Keratinocyte (primary cell): ENCODE measurements around the gene PLAAT2. TPM values are rescaled to one million over a fixed set of nuclear protein-coding genes. Genes with fewer than 3 reads are reported as not detected.

ENCODE experiments used
- DNase-seq: peaks from one replicate; pipeline ENCODE4 v3.0.0-alpha.2; 2011; ENCODE audit warnings: low read depth, missing footprints, low spot score
- FAIRE-seq: peaks from 2 replicates; lab custom pipeline; 2011; peaks lifted over from hg19 to GRCh38; lab: Jason Lieb, UNC
- H2AFZ ChIP-seq: 2 replicates; pipeline ENCODE4 v1.6.0; 2012; ENCODE audit warnings: low read length, control low read depth, inconsistent platforms; ENCODE audit not compliant: control insufficient read depth
- H3K27ac ChIP-seq: 2 replicates; pipeline ENCODE4 v1.5.1; 2011; ENCODE audit warnings: low read length; ENCODE audit not compliant: control insufficient read depth, insufficient read depth
- H3K27me3 ChIP-seq: 3 replicates; pipeline ENCODE4 v1.6.0; 2011; ENCODE audit warnings: low read length; ENCODE audit not compliant: control insufficient read depth, insufficient read depth; ENCODE audit errors: extremely low read depth
- H3K36me3 ChIP-seq, 2 experiments: 2 replicates in 1 of 2; 3 replicates in 1 of 2; pipeline ENCODE4 v1.5.1; 2011; ENCODE audit warnings: low read length in 2 of 2, mild to moderate bottlenecking in 1 of 2; ENCODE audit not compliant: control insufficient read depth in 2 of 2, insufficient read depth in 2 of 2; ENCODE audit errors: extremely low read depth in 1 of 2
- H3K4me1 ChIP-seq: 3 replicates; pipeline ENCODE4 v1.5.1; 2011; ENCODE audit warnings: low read length; ENCODE audit not compliant: control insufficient read depth, insufficient read depth; ENCODE audit errors: extremely low read depth
- H3K4me2 ChIP-seq: 3 replicates; pipeline ENCODE4 v1.6.0; 2011; ENCODE audit warnings: low read depth, low read length; ENCODE audit not compliant: control insufficient read depth, insufficient read depth; ENCODE audit errors: extremely low read depth
- H3K4me3 ChIP-seq, 3 experiments: fragments of 200-600 bp in 1 of 3; sonication (generic) in 1 of 3; 2 replicates in 2 of 3; 3 replicates in 1 of 3; pipeline ENCODE4 v1.5.1; 2011 to 2016; ENCODE audit warnings: low read length in 3 of 3, mild to moderate bottlenecking in 3 of 3, control low read depth in 2 of 3, inconsistent platforms in 1 of 3, low read depth in 1 of 3, mixed read lengths in 1 of 3, mixed run types in 1 of 3, moderate library complexity in 1 of 3; ENCODE audit not compliant: control insufficient read depth in 2 of 3, insufficient read depth in 2 of 3; ENCODE audit errors: extremely low read depth in 1 of 3
- H3K79me2 ChIP-seq: 2 replicates; pipeline ENCODE4 v1.6.0; 2012; ENCODE audit warnings: low read length; ENCODE audit not compliant: control insufficient read depth, insufficient read depth
- H3K9ac ChIP-seq: 3 replicates; pipeline ENCODE4 v1.6.0; 2011; ENCODE audit warnings: low read length; ENCODE audit not compliant: control insufficient read depth, insufficient read depth; ENCODE audit errors: extremely low read depth
- H3K9me1 ChIP-seq: 3 replicates; pipeline ENCODE4 v1.6.0; 2011; ENCODE audit warnings: low read length; ENCODE audit not compliant: control insufficient read depth, insufficient read depth; ENCODE audit errors: extremely low read depth
- H3K9me3 ChIP-seq: 2 replicates; pipeline ENCODE4 v1.5.1; 2012; ENCODE audit warnings: low read depth, low read length; ENCODE audit not compliant: control insufficient read depth
- H4K20me1 ChIP-seq: 3 replicates; pipeline ENCODE4 v1.6.0; 2011; ENCODE audit warnings: low read length; ENCODE audit not compliant: control insufficient read depth, insufficient read depth; ENCODE audit errors: extremely low read depth
- CTCF ChIP-seq, 3 experiments: IDR thresholded peaks in 1 of 3; conservative IDR thresholded peaks in 1 of 3; optimal IDR thresholded peaks in 1 of 3; 2 replicates in 2 of 3; 3 replicates in 1 of 3; pipeline versions ENCODE3 to v1.5.1; 2011; ENCODE audit warnings: low read length in 3 of 3, mild to moderate bottlenecking in 3 of 3, moderate library complexity in 2 of 3, control low read depth in 1 of 3, inconsistent platforms in 1 of 3; ENCODE audit not compliant: insufficient read depth in 2 of 3; ENCODE audit errors: extremely low read depth in 1 of 3
- EZH2 ChIP-seq: IDR thresholded peaks from one replicate; pipeline ENCODE4 v1.6.1; 2012; ENCODE audit warnings: inconsistent platforms, mild to moderate bottlenecking, low read length, moderate library complexity
- dilution Hi-C: fragments of 300-500 bp; cut with MboI; formaldehyde crosslinking; loops from one replicate; pipeline ENCODE4 v1.7.0; 2020; ENCODE audit warnings: low sequenced_read_pairs; ENCODE audit not compliant: extremely low pct_ligation_motif_present
- polyA plus RNA-seq, 5 experiments: library from polyadenylated mRNA; depleted of rRNA in 3 of 5; stranded (reverse) in 3 of 5; stranded (forward) in 1 of 5; unstranded in 1 of 5; fragments of >200 nt; gene quantifications; 1 replicate in 1 of 5; 2 replicates in 3 of 5; 3 replicates in 1 of 5; pipeline versions ENCODE4 v1.2.1 to v1.2.3, GENCODE V29; 2011 to 2012; ENCODE audit warnings: missing spikeins in 2 of 5, low read depth in 1 of 5, low replicate concordance in 1 of 5

Gene PLAAT2
- polyA plus RNA-seq, 1 donor (not counting 4 experiments of a cell fraction or from before 2014, with no cell fraction given), result 0.29 TPM

DNA sequence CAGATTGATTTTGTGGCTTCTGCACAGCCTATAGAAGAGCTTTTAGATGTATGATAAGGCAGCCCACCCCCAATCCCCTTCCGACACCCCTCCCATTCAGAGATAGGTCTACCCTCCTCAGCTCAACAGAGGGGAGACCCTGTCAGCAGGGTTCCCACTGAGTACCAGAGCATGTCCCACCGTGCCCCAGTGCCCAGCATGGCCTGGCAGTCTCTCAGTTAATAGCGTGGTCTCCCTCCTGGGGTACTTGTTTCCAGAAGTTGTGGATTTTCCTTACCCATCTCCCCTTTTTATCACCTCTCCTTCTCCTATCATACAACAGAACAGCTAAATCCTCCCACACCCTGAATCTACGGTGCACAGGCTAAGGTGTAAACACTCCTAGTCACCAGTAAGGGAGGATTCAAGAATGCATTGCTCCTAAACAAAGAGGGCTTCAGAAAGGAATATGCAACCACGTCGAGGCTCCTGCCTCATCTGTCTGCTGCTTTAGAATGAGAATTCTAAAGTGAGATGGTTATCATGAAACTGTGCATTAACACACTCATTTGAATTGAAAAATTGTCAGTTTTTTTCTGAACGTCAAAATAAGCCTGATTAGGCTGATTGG, 6.7 kb downstream of the PLAAT2 start:
- no peak for DNase-seq
- no peaks in the 10 kb centered on the region for H3K36me3 ChIP-seq
- H3K79me2 ChIP-seq, result no peaks in the 10 kb centered on the region
- no peak overlapping the region for H3K27ac ChIP-seq
- H3K27me3 ChIP-seq, result no peaks in the 10 kb centered on the region
- H3K9ac ChIP-seq, result no peak overlapping the region
- dilution Hi-C loops, result no loop called here
- H4K20me1 ChIP-seq, result no peaks in the 10 kb centered on the region
- no peak overlapping the region for H2AFZ ChIP-seq
- H3K9me1 ChIP-seq, result no peaks in the 10 kb centered on the region
- no peaks in the 10 kb centered on the region for H3K9me3 ChIP-seq
- FAIRE-seq, result no peak
- H3K4me3 ChIP-seq, result no peak overlapping the region
- no peak for TF ChIP-seq EZH2
- TF ChIP-seq CTCF (optimal IDR thresholded peaks at IDR 0.05 in 1 of 3, IDR thresholded peaks at IDR 0.05 in 1 of 3, conservative IDR thresholded peaks at IDR 0.05 in 1 of 3; ENCODE audit: extremely low read depth in 1 of 3, insufficient read depth in 2 of 3, low read length in 3 of 3), result no peak
- H3K4me2 ChIP-seq, result no peak overlapping the region
- H3K4me1 ChIP-seq, result peaks cover 13% of the 10 kb centered on the region

DNA sequence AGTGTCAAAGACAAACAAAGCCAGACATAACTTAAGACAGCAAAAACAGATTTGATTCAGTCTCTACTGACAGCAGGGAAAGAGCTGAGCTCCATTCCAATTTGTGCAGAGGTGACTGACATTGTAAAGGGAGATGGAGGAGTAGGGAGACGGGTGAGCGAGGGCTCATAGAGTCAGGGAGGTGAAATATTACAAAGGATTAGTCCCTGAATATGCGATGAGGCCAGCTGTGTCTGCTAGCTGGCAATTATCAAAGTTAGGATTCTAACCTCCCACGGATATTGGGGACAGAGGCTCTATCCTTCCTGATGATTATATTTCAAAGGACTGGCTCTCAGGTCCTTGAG, 8.3 kb downstream of the PLAAT2 start:
- Histone ChIP-seq H3K4me3 (no peak overlapping the region), H3K9me1 (no peaks in the 10 kb centered on the region), H3K27ac (no peak overlapping the region), H2AFZ (no peak overlapping the region), H3K9me3 (no peaks in the 10 kb centered on the region), H3K4me2 (no peak overlapping the region), H3K79me2 (no peaks in the 10 kb centered on the region), H4K20me1 (no peaks in the 10 kb centered on the region), H3K4me1 (peaks cover 2% of the 10 kb centered on the region), H3K36me3 (no peaks in the 10 kb centered on the region), H3K27me3 (no peaks in the 10 kb centered on the region), H3K9ac (no peak overlapping the region)
- FAIRE-seq, result no peak
- TF ChIP-seq CTCF (optimal IDR thresholded peaks at IDR 0.05 in 1 of 3, IDR thresholded peaks at IDR 0.05 in 1 of 3, conservative IDR thresholded peaks at IDR 0.05 in 1 of 3; ENCODE audit: extremely low read depth in 1 of 3, insufficient read depth in 2 of 3, low read length in 3 of 3), result no peak
- no peak for TF ChIP-seq EZH2
- DNase-seq, result no peak
- dilution Hi-C loops, result no loop called here
